Vagina (tissue), 2 donors: ENCODE measurements around the gene LRRC59. TPM values are rescaled to one million over a fixed set of nuclear protein-coding genes. Genes with fewer than 3 reads are reported as not detected.

ENCODE experiments used
- DNase-seq, 2 donors: peaks; one replicate each; pipeline ENCODE4 v3.0.0-alpha.2; 2017; ENCODE audit errors: extremely low spot score in 2 of 2
- H3K27ac ChIP-seq: fragments of 200-600 bp; sonication (generic); one replicate; pipeline ENCODE4 v1.5.1; 2019
- H3K27me3 ChIP-seq: fragments of 200-600 bp; sonication (generic); one replicate; pipeline ENCODE4 v1.5.1; 2019
- H3K36me3 ChIP-seq, 2 donors: fragments of 200-600 bp; sonication (generic); one replicate each; pipeline ENCODE4 v1.5.1; 2017 to 2019
- H3K4me1 ChIP-seq: fragments of 200-600 bp; sonication (generic); one replicate; pipeline ENCODE4 v1.5.1; 2019
- H3K4me3 ChIP-seq, 2 donors: fragments of 200-600 bp; sonication (generic); 1 replicate in 1 of 2; 2 replicates in 1 of 2; pipeline ENCODE4 v1.5.1; 2016 to 2019
- H3K9me3 ChIP-seq: fragments of 200-600 bp; sonication (generic); one replicate; pipeline ENCODE4 v1.5.1; 2019
- POLR2A ChIP-seq, 2 donors: fragments of 450-650 bp; IDR thresholded peaks; one replicate each; pipeline ENCODE4 v1.6.1; 2017; ENCODE audit warnings: antibody characterized with exemption in 2 of 2, mild to moderate bottlenecking in 2 of 2, moderate library complexity in 2 of 2
- POLR2AphosphoS5 ChIP-seq, 2 donors: sonication (generic); formaldehyde crosslinking; IDR thresholded peaks; one replicate each; pipeline ENCODE4 v1.9.0; 2017; ENCODE audit warnings: antibody characterized with exemption in 2 of 2, mild to moderate bottlenecking in 2 of 2, low read depth in 1 of 2; ENCODE audit not compliant: insufficient read depth in 1 of 2
- intact Hi-C: fragments of 100-400 bp; cut with DNase I; formaldehyde crosslinking; loops from one replicate; pipeline ENCODE4 v1.15.1; 2023
- total RNA-seq: library from RNA; depleted of rRNA; stranded (reverse); fragments of >200 nt; gene quantifications from one replicate; pipeline ENCODE4 v1.2.3, GENCODE V29; 2016
- TF ChIP-seq, protein P1 (sequence below), 3 experiments: fragments of 450-650 bp in 2 of 3; fragments of 200-600 bp in 1 of 3; sonication (generic) in 1 of 3; IDR thresholded peaks; one replicate each; pipeline ENCODE4 v1.5.1; 2017 to 2019; ENCODE audit warnings: antibody characterized with exemption in 3 of 3, mild to moderate bottlenecking in 2 of 3, moderate library complexity in 2 of 3

The LRRC59 gene
- total RNA-seq, 1 donor from 2014 or later: 49.6 TPM

DNA sequence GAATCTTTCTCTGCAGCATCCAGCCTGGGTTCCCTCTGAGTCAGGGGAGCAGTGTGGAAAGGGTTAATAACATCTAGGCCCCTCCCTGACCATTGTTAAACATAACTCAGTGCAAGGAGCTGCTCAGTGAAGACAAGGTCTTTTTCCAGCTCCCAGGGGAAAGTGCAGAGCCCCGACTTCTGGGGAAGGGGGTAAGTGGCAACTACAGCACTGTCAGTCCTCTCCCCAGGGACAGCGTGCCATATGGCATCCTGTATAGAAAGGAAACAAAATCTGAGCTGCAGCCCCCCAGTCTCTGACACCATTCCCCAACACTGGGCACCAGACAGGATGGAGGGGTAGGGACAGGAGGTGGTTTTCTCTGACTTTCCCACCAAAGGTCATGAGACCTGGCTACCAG is 32.2 kb downstream of the LRRC59 start:
- Histone ChIP-seq H3K4me1 (peaks cover 18% of the 10 kb centered on the region), H3K4me3 (no peak overlapping the region), H3K27me3 (no peaks in the 10 kb centered on the region), H3K9me3 (no peaks in the 10 kb centered on the region), H3K36me3 (peaks cover 0 to 42% of the 10 kb centered on the region in 2 donors), H3K27ac (no peak overlapping the region)
- intact Hi-C loops: no loop called here
- DNase-seq: no peak
- TF ChIP-seq POLR2A (IDR thresholded peaks at IDR 0.05) (no peak), POLR2AphosphoS5 (IDR thresholded peaks at IDR 0.05; ENCODE audit: insufficient read depth in 1 of 2, low read depth in 1 of 2) (no peak)
- TF ChIP-seq, protein P1, sequence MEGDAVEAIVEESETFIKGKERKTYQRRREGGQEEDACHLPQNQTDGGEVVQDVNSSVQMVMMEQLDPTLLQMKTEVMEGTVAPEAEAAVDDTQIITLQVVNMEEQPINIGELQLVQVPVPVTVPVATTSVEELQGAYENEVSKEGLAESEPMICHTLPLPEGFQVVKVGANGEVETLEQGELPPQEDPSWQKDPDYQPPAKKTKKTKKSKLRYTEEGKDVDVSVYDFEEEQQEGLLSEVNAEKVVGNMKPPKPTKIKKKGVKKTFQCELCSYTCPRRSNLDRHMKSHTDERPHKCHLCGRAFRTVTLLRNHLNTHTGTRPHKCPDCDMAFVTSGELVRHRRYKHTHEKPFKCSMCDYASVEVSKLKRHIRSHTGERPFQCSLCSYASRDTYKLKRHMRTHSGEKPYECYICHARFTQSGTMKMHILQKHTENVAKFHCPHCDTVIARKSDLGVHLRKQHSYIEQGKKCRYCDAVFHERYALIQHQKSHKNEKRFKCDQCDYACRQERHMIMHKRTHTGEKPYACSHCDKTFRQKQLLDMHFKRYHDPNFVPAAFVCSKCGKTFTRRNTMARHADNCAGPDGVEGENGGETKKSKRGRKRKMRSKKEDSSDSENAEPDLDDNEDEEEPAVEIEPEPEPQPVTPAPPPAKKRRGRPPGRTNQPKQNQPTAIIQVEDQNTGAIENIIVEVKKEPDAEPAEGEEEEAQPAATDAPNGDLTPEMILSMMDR (IDR thresholded peaks at IDR 0.05): no peak

DNA sequence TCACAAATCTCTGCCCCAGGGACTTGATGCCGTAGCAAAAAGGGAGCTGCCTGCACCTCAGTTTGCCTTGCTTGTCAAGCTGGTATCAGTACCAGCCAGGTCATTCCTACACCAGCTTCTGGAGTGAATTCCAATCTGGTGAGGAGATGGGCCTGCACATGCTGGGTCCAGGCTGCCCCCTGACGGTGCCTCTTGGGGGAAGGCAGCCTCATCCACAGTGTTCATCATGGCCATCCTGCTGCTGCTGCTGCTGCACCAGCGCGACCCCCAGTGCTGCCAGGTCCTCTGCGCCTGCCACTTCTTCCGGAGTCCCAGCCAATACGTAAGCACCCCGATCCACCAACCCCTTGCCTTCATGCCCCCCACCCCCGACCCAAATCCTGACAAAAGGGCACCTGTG is 32.6 kb downstream of the LRRC59 start:
- H3K27ac ChIP-seq: no peak overlapping the region
- H3K27me3 ChIP-seq: no peaks in the 10 kb centered on the region
- no peak for DNase-seq
- peaks cover 18% of the 10 kb centered on the region for H3K4me1 ChIP-seq
- intact Hi-C loops: no loop called here
- H3K4me3 ChIP-seq: no peak overlapping the region
- no peaks in the 10 kb centered on the region for H3K9me3 ChIP-seq
- TF ChIP-seq, protein P1 (IDR thresholded peaks at IDR 0.05): no peak
- no peak for TF ChIP-seq POLR2AphosphoS5 (IDR thresholded peaks at IDR 0.05; ENCODE audit: insufficient read depth in 1 of 2, low read depth in 1 of 2)
- no peak for TF ChIP-seq POLR2A (IDR thresholded peaks at IDR 0.05)
- H3K36me3 ChIP-seq: peaks cover 0 to 42% of the 10 kb centered on the region in 2 donors

DNA sequence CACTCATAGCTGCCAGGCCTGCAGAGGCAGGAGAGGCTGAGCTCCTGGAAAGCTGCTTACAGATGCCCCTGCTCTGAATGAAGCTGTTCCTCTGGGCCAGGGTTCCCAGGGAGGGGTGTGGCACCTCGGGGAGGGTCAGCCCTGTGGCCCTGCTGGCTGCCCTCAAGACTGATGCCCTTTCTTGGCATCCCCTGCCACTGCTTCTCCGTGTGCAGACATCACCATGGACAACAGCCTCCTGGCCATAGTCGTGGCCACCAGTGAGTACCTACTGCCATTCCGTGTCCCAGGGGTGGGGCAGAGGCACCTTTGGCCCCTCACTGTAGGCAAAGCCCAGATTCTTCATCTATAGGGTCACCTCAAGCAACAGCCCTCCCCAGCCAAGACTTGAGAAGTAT is 33.3 kb downstream of the LRRC59 start:
- Histone ChIP-seq H3K4me3 (no peak overlapping the region), H3K4me1 (peaks cover 18% of the 10 kb centered on the region), H3K27ac (no peak overlapping the region), H3K36me3 (peaks cover 0 to 39% of the 10 kb centered on the region in 2 donors), H3K9me3 (no peaks in the 10 kb centered on the region), H3K27me3 (no peaks in the 10 kb centered on the region)
- DNase-seq: no peak
- intact Hi-C loops: no loop called here
- TF ChIP-seq POLR2AphosphoS5 (IDR thresholded peaks at IDR 0.05; ENCODE audit: insufficient read depth in 1 of 2, low read depth in 1 of 2) (no peak), POLR2A (IDR thresholded peaks at IDR 0.05) (no peak)
- TF ChIP-seq, protein P1 (IDR thresholded peaks at IDR 0.05): no peak

DNA sequence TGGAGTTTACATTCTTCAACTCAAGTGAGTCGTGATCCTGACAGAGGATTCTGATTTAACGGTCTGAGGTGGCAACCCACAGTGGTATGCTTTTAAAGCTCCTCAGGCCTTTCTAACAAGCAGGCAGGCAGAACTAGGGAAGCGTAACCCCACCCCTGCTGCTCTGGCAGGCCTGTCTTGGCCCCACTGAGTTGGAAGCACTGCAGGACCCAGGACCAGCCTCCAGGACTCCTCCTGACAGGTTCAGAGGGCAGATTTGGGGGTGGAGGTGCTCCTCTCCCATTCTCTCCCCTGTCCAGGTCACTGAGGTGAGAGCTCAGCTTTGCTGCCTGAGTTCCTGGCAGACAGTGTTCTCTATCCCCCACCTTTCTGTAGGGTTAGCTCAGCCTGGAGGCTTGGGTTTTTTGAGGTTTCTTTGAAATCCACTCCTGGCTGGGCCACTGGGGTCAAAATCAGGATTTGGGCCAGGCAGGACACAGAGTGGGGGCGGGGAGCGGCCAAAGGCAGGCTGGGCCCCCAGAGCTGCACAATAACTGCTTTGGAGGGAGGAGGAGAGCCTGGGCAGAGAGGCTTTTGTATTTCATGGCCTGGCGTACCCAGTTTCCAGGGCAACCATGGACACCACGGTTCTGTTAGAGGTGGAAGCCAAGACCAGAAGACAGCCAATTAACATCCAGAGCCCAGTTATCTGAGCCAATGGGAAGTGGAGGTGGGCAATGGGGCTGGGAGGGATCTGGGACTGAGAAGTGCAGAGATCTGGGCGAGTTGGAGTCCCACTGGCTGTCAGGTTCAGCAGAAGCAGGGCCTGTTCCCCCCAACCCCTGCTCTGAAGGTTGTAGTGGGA is 33.9 kb downstream of the LRRC59 start:
- DNase-seq: no peak
- Histone ChIP-seq H3K4me3 (no peak overlapping the region), H3K36me3 (peaks cover 0 to 39% of the 10 kb centered on the region in 2 donors), H3K9me3 (no peaks in the 10 kb centered on the region), H3K27ac (no peak overlapping the region), H3K4me1 (peaks cover 18% of the 10 kb centered on the region), H3K27me3 (no peaks in the 10 kb centered on the region)
- intact Hi-C loops: no loop called here
- TF ChIP-seq POLR2A (IDR thresholded peaks at IDR 0.05): no peak

DNA sequence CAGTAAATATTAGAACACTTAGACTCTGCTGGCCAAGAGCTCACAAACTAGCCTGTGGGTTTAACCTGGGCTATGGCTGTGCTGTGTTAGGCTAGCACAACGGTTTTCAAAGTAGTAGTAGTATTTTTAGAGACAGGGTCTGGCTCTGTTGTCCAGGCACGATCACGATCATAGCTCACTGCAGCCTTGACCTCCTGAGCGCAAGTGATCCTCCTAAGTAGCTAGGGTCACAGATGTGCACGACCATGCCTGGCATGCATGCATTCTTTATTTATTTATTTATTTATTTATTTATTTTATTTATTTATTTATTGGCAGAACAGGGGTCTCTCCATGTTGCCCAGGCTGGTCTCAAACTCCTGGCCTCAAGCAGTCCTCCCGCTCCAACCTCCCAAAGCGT is 34.7 kb downstream of the LRRC59 start:
- Histone ChIP-seq H3K27ac (no peak overlapping the region), H3K4me1 (peaks cover 18% of the 10 kb centered on the region), H3K9me3 (no peaks in the 10 kb centered on the region), H3K36me3 (peaks cover 0 to 39% of the 10 kb centered on the region in 2 donors), H3K27me3 (no peaks in the 10 kb centered on the region), H3K4me3 (no peak overlapping the region)
- DNase-seq: no peak
- no peak for TF ChIP-seq POLR2AphosphoS5 (IDR thresholded peaks at IDR 0.05; ENCODE audit: insufficient read depth in 1 of 2, low read depth in 1 of 2)
- TF ChIP-seq, protein P1 (IDR thresholded peaks at IDR 0.05): no peak
- no peak for TF ChIP-seq POLR2A (IDR thresholded peaks at IDR 0.05)
- intact Hi-C loops: no loop called here
